Thoracic aorta (tissue), 2 donors: ENCODE data around the gene RCCD1. TPM values are rescaled to one million over a fixed set of nuclear protein-coding genes. Genes with fewer than 3 reads are reported as not detected.
A peak's percentile ranks its signal among the peaks of the same experiment; 100 is the strongest.

Experiments
- ATAC-seq: fragments of 150-250 bp; one replicate; pipeline ENCODE4 v1.8.0; 2017; ENCODE audit warnings: low read depth; ENCODE audit not compliant: insufficient number of reproducible peaks, low FRiP score
- DNase-seq: peaks from one replicate; pipeline ENCODE4 v3.0.0-alpha.2; 2020; ENCODE audit warnings: low spot score
- H3K27ac ChIP-seq, 2 donors: fragments of 200-600 bp; sonication (generic); 1 replicate in 1 of 2; 2 replicates in 1 of 2; pipeline ENCODE4 v1.5.1; 2016; ENCODE audit warnings: mild to moderate bottlenecking in 2 of 2, moderate library complexity in 2 of 2
- H3K27me3 ChIP-seq: fragments of 200-600 bp; sonication (generic); replicated peaks from 2 replicates; pipeline ENCODE4 v1.6.0; 2016; ENCODE audit warnings: mild to moderate bottlenecking; ENCODE audit not compliant: insufficient read depth
- H3K36me3 ChIP-seq: fragments of 200-600 bp; sonication (generic); one replicate; pipeline ENCODE4 v1.5.1; 2016
- H3K4me1 ChIP-seq, 2 donors: fragments of 200-600 bp; sonication (generic); 1 replicate in 1 of 2; 2 replicates in 1 of 2; pipeline versions ENCODE4 v1.5.1 to v1.6.0; 2016; ENCODE audit warnings: low read depth in 2 of 2, mild to moderate bottlenecking in 1 of 2; ENCODE audit not compliant: control insufficient read depth in 1 of 2
- H3K4me3 ChIP-seq: fragments of 200-600 bp; sonication (generic); 2 replicates; pipeline ENCODE4 v1.5.1; 2016; ENCODE audit warnings: mild to moderate bottlenecking
- H3K9me3 ChIP-seq: fragments of 200-600 bp; sonication (generic); 2 replicates; pipeline ENCODE4 v1.5.1; 2016
- total RNA-seq, 2 donors: library from RNA; depleted of rRNA; stranded (reverse); fragments of >200 nt; gene quantifications; one replicate each; pipeline versions ENCODE4 v1.1.0 to v1.2.3, GENCODE V29; 2016
- TF ChIP-seq, protein P1 (sequence below): fragments of 200-600 bp; sonication (generic); IDR thresholded peaks from one replicate; pipeline ENCODE4 v1.5.1; 2019; ENCODE audit warnings: antibody characterized with exemption

RCCD1 gene
- total RNA-seq, 2 donors from 2014 or later: 8.6 to 23.7 TPM

DNA sequence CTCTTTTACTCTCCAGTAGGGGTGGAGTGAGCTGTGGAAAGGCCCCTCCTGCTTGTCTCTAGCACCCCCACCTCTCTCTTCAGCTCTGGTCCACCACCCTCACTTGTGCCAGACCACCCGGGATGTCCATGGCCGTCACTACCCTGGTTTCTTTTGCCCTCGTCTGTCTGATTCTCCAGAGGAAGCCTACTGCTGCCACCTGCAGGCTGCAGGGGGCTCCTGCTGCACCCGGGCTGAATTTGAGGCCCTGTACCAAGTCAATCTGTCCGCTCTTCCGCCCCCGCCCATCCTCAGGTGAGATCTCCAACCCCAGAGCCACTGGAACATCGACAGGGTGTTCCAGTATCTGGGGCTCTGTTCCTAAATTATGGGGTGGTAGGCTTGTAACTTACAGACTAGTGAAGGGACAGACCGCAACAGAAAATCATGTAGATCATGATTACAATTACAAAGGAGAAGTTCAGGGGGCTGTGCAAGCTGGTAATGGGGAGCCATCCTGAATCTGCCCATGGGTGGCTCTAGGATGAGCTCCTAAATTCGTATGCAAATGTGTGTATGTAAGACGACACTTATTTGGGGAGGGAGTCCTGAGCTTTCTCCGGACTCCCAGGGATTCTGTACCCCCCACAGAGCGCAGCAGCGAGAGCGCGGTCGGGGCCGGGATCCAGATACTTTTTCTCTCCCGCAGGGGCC is 20.3 kb upstream of the RCCD1 start:
- no peak for DNase-seq
- peak; percentile 30 for ATAC-seq
- Histone ChIP-seq H3K27me3 (no peaks in the 10 kb centered on the region), H3K36me3 (peaks cover 7% of the 10 kb centered on the region), H3K9me3 (no peaks in the 10 kb centered on the region), H3K27ac (peak overlapping the region in 1 of 2 donors; percentile 66), H3K4me1 (peaks cover 12 to 44% of the 10 kb centered on the region in 2 donors), H3K4me3 (peak overlapping the region; percentile 81)
- TF ChIP-seq, protein P1, sequence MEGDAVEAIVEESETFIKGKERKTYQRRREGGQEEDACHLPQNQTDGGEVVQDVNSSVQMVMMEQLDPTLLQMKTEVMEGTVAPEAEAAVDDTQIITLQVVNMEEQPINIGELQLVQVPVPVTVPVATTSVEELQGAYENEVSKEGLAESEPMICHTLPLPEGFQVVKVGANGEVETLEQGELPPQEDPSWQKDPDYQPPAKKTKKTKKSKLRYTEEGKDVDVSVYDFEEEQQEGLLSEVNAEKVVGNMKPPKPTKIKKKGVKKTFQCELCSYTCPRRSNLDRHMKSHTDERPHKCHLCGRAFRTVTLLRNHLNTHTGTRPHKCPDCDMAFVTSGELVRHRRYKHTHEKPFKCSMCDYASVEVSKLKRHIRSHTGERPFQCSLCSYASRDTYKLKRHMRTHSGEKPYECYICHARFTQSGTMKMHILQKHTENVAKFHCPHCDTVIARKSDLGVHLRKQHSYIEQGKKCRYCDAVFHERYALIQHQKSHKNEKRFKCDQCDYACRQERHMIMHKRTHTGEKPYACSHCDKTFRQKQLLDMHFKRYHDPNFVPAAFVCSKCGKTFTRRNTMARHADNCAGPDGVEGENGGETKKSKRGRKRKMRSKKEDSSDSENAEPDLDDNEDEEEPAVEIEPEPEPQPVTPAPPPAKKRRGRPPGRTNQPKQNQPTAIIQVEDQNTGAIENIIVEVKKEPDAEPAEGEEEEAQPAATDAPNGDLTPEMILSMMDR: peak; percentile 80

DNA sequence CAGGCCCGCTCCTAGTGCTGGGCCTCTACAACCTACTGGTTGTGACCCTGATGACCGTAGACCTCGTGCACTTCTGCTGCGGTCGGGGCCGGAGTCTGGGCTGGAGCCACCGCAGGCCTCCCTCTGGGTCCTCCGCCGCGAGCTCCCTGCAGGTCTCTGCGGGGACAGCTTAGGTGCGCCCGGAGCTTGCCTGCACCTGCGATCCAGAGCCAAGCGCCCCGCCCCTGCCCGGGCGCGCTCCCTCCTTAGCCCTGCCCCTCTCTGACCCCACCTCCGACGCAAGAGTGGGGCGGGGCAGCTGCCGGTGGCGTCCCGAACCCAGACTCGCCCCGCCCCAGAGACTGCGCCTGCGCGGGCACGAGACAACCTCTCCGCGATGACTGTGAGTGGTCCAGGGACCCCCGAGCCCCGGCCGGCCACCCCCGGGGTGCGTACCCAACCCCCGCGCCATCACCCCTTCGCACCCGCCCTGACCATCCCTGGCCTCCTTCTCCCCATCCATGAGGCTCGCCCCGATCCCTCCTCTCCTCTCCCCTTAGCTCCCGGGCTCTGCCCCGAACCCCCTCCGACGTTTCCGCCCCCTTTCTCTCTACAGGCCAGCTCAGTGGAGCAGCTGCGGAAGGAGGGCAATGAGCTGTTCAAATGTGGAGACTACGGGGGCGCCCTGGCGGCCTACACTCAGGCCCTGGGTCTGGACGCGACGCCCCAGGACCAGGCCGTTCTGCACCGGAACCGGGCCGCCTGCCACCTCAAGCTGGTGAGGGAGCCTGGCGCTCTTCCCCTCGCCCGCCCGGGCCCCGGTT is 19.5 kb upstream of the RCCD1 start, which contains the start of gene UNC45A:
TSS of gene UNC45A (plus strand) at position 337 of the 803 bp plus-strand sequence. CDS start at position 377, 40 bp downstream.
- DNase-seq (peak; percentile 54), ATAC-seq (peak; percentile 66)
- H3K4me1 ChIP-seq: peaks cover 12 to 43% of the 10 kb centered on the region in 2 donors
- H3K9me3 ChIP-seq: no peaks in the 10 kb centered on the region
- TF ChIP-seq, protein P1: no peak
- no peaks in the 10 kb centered on the region for H3K27me3 ChIP-seq
- H3K36me3 ChIP-seq: peaks cover 13% of the 10 kb centered on the region
- peak within 1 kb of the TSS; percentile 59 to 66 for H3K27ac ChIP-seq
- peak within 1 kb of the TSS; percentile 81 for H3K4me3 ChIP-seq

DNA sequence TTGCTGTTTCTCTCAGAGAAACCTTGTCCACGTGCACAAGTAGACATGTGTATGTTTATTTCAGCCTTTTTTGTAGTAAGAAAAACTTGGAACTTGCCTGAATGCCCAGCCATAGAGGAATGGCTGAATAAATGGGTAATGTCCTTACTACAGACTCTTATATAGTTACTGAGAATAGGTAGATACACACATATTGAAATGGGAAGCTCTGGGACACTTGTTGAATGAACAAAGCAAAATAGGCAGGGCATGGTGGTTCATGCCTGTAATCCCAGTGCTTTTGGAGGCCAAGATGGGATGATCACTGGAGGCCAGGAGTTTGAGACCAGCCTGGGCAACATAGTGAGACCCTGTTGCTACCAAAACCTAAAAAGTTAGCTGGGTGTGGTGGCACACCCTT is 17.9 kb upstream of the RCCD1 start:
- no peaks in the 10 kb centered on the region for H3K27me3 ChIP-seq
- H3K36me3 ChIP-seq: peaks cover 27% of the 10 kb centered on the region
- TF ChIP-seq, protein P1: no peak
- H3K27ac ChIP-seq: no peak overlapping the region
- DNase-seq: no peak
- H3K9me3 ChIP-seq: no peaks in the 10 kb centered on the region
- H3K4me1 ChIP-seq: peaks cover 12 to 29% of the 10 kb centered on the region in 2 donors
- ATAC-seq: no peak
- H3K4me3 ChIP-seq: no peak overlapping the region

DNA sequence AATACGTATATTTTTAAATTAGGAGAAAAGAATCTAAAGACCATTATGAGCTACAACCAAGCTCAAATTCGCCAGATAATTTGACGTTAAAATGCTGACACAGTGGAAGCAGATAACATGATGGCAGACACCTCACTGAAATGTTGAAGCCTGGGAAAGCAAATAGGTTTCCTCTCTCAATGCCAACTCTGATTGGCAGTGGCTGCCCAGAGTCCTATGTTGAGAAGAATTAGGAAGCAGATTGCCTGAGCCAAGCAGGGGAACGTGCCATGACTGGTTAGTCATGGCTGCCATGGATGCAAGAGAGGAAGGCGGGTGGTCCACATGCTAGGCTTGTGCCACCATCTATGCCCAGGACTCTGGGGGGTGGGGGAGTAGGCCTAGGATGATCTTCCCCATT is 16.4 kb upstream of the RCCD1 start:
- Histone ChIP-seq H3K36me3 (peaks cover 41% of the 10 kb centered on the region), H3K27ac (no peak overlapping the region), H3K4me3 (no peak overlapping the region), H3K4me1 (peaks cover 12 to 20% of the 10 kb centered on the region in 2 donors), H3K27me3 (no peaks in the 10 kb centered on the region), H3K9me3 (no peaks in the 10 kb centered on the region)
- ATAC-seq (no peak), DNase-seq (no peak)
- TF ChIP-seq, protein P1: no peak

DNA sequence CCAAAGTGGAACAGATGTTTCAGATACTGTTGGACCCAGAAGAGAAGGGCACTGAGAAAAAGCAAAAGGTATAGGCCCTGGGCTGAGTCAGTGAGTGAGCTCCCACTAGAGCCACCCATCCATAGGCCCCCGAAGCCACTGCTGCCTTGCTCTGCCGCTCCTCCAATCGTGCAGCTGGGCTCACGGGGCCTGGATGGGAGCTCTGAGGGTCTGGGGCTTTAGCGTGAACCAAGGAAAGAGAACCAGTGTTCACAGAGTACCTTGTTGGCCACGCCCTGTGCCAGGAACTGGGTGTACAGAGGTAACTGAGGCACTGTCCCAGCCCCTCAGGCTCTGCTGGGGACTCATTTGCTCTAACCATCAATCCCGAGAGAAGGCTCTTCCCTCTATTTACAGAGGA is 14.9 kb upstream of the RCCD1 start:
- Histone ChIP-seq H3K9me3 (no peaks in the 10 kb centered on the region), H3K27me3 (no peaks in the 10 kb centered on the region), H3K36me3 (peaks cover 56% of the 10 kb centered on the region), H3K27ac (no peak overlapping the region), H3K4me1 (peaks cover 7 to 15% of the 10 kb centered on the region in 2 donors), H3K4me3 (no peak overlapping the region)
- DNase-seq (no peak), ATAC-seq (no peak)
- TF ChIP-seq, protein P1: no peak
